ENCODE results near the gene SIL1.

DNA sequence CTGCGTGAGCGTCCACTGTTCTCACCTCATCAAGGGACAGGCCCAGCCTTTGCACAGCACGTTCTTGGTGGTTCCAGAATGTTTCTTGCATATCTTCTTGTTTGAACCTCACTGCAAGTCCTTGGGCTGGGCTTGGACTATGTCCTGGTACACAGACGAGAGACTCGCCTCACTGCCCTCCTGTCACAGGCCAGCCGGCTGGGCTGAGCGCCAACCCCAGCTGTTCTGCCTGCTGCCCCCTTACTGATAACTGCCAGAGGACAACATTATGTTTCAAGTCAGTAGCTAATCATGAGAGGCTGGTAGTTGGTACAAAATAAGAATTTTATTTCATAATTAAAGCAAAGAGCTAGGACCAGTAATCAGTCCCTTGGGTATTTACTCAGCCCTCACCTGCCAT lies 270.2 kb downstream of the SIL1 start:
- TF ChIP-seq EP300 (IDR thresholded peaks at IDR 0.05), result no peak
- TF ChIP-seq, protein P1, sequence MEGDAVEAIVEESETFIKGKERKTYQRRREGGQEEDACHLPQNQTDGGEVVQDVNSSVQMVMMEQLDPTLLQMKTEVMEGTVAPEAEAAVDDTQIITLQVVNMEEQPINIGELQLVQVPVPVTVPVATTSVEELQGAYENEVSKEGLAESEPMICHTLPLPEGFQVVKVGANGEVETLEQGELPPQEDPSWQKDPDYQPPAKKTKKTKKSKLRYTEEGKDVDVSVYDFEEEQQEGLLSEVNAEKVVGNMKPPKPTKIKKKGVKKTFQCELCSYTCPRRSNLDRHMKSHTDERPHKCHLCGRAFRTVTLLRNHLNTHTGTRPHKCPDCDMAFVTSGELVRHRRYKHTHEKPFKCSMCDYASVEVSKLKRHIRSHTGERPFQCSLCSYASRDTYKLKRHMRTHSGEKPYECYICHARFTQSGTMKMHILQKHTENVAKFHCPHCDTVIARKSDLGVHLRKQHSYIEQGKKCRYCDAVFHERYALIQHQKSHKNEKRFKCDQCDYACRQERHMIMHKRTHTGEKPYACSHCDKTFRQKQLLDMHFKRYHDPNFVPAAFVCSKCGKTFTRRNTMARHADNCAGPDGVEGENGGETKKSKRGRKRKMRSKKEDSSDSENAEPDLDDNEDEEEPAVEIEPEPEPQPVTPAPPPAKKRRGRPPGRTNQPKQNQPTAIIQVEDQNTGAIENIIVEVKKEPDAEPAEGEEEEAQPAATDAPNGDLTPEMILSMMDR (IDR thresholded peaks at IDR 0.05), result no peak
- no peak for TF ChIP-seq POLR2A (IDR thresholded peaks at IDR 0.05)
- TF ChIP-seq POLR2AphosphoS5 (IDR thresholded peaks at IDR 0.05), result no peak

All from gastroesophageal sphincter (tissue), 3 donors.